HepG2 (cell line): ENCODE results near the gene RAC3. TPM values are rescaled to one million over a fixed set of nuclear protein-coding genes. Genes with fewer than 3 reads are reported as not detected.
A peak's percentile ranks its signal among the peaks of the same experiment; 100 is the strongest.

Source experiments
- GTF2F1 ChIP-seq: fragments of 150-350 bp; IDR thresholded peaks from 2 replicates; pipeline ENCODE4 v1.6.1; 2014; ENCODE audit warnings: low read length
- POLR2G ChIP-seq: fragments of 200-400 bp; formaldehyde crosslinking; IDR thresholded peaks from 2 replicates; pipeline ENCODE4 v1.6.1; 2018; ENCODE audit warnings: mild to moderate bottlenecking, low read depth, low read length, moderate library complexity
- RCOR2 ChIP-seq: IDR thresholded peaks from 2 replicates; pipeline ENCODE4 v1.6.1; 2016; ENCODE audit warnings: missing biosample characterization, missing genetic modification reagents
- STAG1 ChIP-seq: sonication (generic); formaldehyde crosslinking; IDR thresholded peaks from 2 replicates; pipeline ENCODE4 v1.4.0; 2020; ENCODE audit warnings: missing genetic modification reagents
- ZKSCAN8 ChIP-seq: IDR thresholded peaks from 2 replicates; pipeline ENCODE4 v1.6.1; 2016; ENCODE audit warnings: borderline replicate concordance, missing genetic modification reagents, missing compliant biosample characterization
- ZNF282 ChIP-seq: fragments of 450-650 bp; IDR thresholded peaks from 2 replicates; pipeline ENCODE4 v1.6.1; 2018; ENCODE audit not compliant: partially characterized antibody
- ZNF3 ChIP-seq: IDR thresholded peaks from 2 replicates; pipeline ENCODE4 v1.7.0; 2017; ENCODE audit warnings: inconsistent platforms
- ZNF780A ChIP-seq: sonication (generic); formaldehyde crosslinking; IDR thresholded peaks from 2 replicates; pipeline ENCODE4 v1.8.0; 2022; ENCODE audit warnings: mild to moderate bottlenecking, missing genetic modification reagents, moderate library complexity
- ZNF83 ChIP-seq: sonication (generic); formaldehyde crosslinking; IDR thresholded peaks from 2 replicates; pipeline ENCODE4 v1.4.0; 2020; ENCODE audit warnings: missing genetic modification reagents, mild to moderate bottlenecking, borderline replicate concordance
- ZSCAN9 ChIP-seq: IDR thresholded peaks from 2 replicates; pipeline ENCODE4 v1.6.1; 2016; ENCODE audit warnings: borderline replicate concordance
- ZZZ3 ChIP-seq: sonication (generic); formaldehyde crosslinking; IDR thresholded peaks from 2 replicates; pipeline ENCODE4 v1.4.0; 2020; ENCODE audit warnings: missing genetic modification reagents, mild to moderate bottlenecking, borderline replicate concordance
- polyA plus RNA-seq, 8 experiments: library from polyadenylated mRNA; depleted of rRNA in 3 of 8; stranded (reverse) in 7 of 8; unstranded in 1 of 8; fragments of >200 nt; fragmentation: Illumina TruSeq in 4 of 8; extraction: Trizol in 4 of 8; gene quantifications; 2 replicates each; pipeline versions ENCODE4 v1.2.1 to v1.2.3, GENCODE V29; 2011 to 2016; ENCODE audit warnings: low read depth in 4 of 8, missing spikeins in 1 of 8, mixed read lengths in 1 of 8; ENCODE audit not compliant: insufficient read depth in 1 of 8
- total RNA-seq, 5 experiments: library from RNA; depleted of rRNA; stranded (reverse); fragments of >200 nt; fragmentation: Illumina TruSeq; extraction: Trizol; gene quantifications; 2 replicates each; pipeline ENCODE4 v1.2.3, GENCODE V29; 2016; ENCODE audit warnings: low read depth in 1 of 5
- TF ChIP-seq, protein P1 (sequence below): IDR thresholded peaks from 2 replicates; pipeline ENCODE4 v1.6.1; 2016; ENCODE audit warnings: low read depth, missing genetic modification reagents, missing compliant biosample characterization
- TF ChIP-seq, protein P2 (sequence below): sonication (generic); formaldehyde crosslinking; IDR thresholded peaks from 2 replicates; pipeline ENCODE4 v1.5.1; 2020; ENCODE audit warnings: mild to moderate bottlenecking, moderate library complexity, missing genetic modification reagents
- TF ChIP-seq, protein P3 (sequence below): sonication (generic); formaldehyde crosslinking; IDR thresholded peaks from 2 replicates; pipeline ENCODE4 v1.4.0; 2020; ENCODE audit warnings: missing genetic modification reagents
- TF ChIP-seq, protein P4 (sequence below): sonication (generic); formaldehyde crosslinking; IDR thresholded peaks from 2 replicates; pipeline ENCODE4 v1.5.0; 2020; ENCODE audit warnings: missing genetic modification reagents
- TF ChIP-seq, protein P5 (sequence below): sonication (generic); formaldehyde crosslinking; IDR thresholded peaks from 2 replicates; pipeline ENCODE4 v1.4.0; 2020; ENCODE audit warnings: missing genetic modification reagents, borderline replicate concordance

The RAC3 gene
- total and polyA plus RNA-seq, 2 of the 13 experiments (the other 11 are each of a cell fraction or from before 2014, with no cell fraction given) = 10.5 to 21.3 TPM

DNA sequence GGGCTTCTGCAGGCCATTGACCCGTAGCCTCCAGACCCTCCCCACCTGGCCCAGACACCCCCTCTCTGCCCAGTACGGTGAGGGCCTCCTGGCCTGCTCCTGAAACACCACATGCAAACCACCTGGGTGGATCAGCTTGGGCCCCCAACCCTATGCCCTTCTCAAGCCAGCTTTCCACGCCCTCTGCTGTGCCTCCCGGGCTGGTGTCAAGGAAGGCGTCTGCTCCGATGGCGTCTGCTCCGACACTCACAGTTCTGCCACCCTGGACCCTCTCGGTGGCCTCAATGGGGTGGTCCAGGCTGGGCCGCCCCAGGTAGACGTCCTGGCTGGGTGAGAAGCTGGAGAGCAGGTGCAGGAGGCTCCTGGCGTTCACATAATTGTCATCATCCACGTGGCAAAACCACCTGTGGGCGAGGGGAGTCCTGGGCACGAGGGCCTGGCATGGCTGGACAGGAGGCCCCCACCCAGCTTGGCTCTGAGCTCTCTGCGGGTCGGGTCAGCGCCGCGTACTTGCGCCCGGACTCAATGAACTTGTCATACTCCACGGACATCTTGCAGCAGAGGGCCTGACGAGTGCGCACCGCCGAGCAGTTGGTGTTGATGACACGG lies 18.8 kb downstream of the RAC3 start (continued):
- TF ChIP-seq, protein P1, sequence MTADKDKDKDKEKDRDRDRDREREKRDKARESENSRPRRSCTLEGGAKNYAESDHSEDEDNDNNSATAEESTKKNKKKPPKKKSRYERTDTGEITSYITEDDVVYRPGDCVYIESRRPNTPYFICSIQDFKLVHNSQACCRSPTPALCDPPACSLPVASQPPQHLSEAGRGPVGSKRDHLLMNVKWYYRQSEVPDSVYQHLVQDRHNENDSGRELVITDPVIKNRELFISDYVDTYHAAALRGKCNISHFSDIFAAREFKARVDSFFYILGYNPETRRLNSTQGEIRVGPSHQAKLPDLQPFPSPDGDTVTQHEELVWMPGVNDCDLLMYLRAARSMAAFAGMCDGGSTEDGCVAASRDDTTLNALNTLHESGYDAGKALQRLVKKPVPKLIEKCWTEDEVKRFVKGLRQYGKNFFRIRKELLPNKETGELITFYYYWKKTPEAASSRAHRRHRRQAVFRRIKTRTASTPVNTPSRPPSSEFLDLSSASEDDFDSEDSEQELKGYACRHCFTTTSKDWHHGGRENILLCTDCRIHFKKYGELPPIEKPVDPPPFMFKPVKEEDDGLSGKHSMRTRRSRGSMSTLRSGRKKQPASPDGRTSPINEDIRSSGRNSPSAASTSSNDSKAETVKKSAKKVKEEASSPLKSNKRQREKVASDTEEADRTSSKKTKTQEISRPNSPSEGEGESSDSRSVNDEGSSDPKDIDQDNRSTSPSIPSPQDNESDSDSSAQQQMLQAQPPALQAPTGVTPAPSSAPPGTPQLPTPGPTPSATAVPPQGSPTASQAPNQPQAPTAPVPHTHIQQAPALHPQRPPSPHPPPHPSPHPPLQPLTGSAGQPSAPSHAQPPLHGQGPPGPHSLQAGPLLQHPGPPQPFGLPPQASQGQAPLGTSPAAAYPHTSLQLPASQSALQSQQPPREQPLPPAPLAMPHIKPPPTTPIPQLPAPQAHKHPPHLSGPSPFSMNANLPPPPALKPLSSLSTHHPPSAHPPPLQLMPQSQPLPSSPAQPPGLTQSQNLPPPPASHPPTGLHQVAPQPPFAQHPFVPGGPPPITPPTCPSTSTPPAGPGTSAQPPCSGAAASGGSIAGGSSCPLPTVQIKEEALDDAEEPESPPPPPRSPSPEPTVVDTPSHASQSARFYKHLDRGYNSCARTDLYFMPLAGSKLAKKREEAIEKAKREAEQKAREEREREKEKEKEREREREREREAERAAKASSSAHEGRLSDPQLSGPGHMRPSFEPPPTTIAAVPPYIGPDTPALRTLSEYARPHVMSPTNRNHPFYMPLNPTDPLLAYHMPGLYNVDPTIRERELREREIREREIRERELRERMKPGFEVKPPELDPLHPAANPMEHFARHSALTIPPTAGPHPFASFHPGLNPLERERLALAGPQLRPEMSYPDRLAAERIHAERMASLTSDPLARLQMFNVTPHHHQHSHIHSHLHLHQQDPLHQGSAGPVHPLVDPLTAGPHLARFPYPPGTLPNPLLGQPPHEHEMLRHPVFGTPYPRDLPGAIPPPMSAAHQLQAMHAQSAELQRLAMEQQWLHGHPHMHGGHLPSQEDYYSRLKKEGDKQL = no peak
- TF ChIP-seq ZKSCAN8 (CRISPR knock-in tag) = no peak
- TF ChIP-seq, protein P2, sequence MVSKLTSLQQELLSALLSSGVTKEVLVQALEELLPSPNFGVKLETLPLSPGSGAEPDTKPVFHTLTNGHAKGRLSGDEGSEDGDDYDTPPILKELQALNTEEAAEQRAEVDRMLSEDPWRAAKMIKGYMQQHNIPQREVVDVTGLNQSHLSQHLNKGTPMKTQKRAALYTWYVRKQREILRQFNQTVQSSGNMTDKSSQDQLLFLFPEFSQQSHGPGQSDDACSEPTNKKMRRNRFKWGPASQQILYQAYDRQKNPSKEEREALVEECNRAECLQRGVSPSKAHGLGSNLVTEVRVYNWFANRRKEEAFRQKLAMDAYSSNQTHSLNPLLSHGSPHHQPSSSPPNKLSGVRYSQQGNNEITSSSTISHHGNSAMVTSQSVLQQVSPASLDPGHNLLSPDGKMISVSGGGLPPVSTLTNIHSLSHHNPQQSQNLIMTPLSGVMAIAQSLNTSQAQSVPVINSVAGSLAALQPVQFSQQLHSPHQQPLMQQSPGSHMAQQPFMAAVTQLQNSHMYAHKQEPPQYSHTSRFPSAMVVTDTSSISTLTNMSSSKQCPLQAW = peak; percentile 67
- TF ChIP-seq ZNF780A (CRISPR knock-in tag) = no peak
- TF ChIP-seq, protein P3, sequence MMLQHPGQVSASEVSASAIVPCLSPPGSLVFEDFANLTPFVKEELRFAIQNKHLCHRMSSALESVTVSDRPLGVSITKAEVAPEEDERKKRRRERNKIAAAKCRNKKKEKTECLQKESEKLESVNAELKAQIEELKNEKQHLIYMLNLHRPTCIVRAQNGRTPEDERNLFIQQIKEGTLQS (CRISPR knock-in tag) = no peak
- TF ChIP-seq ZSCAN9 = no peak
- TF ChIP-seq ZNF3 (CRISPR knock-in tag) = no peak
- TF ChIP-seq ZNF282 = no peak
- no peak for TF ChIP-seq POLR2G
- TF ChIP-seq RCOR2 = no peak
- no peak for TF ChIP-seq ZNF83
- TF ChIP-seq STAG1 (CRISPR knock-in tag) = no peak
- no peak for TF ChIP-seq ZZZ3 (CRISPR knock-in tag)
- TF ChIP-seq, protein P4, sequence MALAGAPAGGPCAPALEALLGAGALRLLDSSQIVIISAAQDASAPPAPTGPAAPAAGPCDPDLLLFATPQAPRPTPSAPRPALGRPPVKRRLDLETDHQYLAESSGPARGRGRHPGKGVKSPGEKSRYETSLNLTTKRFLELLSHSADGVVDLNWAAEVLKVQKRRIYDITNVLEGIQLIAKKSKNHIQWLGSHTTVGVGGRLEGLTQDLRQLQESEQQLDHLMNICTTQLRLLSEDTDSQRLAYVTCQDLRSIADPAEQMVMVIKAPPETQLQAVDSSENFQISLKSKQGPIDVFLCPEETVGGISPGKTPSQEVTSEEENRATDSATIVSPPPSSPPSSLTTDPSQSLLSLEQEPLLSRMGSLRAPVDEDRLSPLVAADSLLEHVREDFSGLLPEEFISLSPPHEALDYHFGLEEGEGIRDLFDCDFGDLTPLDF (CRISPR knock-in tag) = no peak
- TF ChIP-seq, protein P5, sequence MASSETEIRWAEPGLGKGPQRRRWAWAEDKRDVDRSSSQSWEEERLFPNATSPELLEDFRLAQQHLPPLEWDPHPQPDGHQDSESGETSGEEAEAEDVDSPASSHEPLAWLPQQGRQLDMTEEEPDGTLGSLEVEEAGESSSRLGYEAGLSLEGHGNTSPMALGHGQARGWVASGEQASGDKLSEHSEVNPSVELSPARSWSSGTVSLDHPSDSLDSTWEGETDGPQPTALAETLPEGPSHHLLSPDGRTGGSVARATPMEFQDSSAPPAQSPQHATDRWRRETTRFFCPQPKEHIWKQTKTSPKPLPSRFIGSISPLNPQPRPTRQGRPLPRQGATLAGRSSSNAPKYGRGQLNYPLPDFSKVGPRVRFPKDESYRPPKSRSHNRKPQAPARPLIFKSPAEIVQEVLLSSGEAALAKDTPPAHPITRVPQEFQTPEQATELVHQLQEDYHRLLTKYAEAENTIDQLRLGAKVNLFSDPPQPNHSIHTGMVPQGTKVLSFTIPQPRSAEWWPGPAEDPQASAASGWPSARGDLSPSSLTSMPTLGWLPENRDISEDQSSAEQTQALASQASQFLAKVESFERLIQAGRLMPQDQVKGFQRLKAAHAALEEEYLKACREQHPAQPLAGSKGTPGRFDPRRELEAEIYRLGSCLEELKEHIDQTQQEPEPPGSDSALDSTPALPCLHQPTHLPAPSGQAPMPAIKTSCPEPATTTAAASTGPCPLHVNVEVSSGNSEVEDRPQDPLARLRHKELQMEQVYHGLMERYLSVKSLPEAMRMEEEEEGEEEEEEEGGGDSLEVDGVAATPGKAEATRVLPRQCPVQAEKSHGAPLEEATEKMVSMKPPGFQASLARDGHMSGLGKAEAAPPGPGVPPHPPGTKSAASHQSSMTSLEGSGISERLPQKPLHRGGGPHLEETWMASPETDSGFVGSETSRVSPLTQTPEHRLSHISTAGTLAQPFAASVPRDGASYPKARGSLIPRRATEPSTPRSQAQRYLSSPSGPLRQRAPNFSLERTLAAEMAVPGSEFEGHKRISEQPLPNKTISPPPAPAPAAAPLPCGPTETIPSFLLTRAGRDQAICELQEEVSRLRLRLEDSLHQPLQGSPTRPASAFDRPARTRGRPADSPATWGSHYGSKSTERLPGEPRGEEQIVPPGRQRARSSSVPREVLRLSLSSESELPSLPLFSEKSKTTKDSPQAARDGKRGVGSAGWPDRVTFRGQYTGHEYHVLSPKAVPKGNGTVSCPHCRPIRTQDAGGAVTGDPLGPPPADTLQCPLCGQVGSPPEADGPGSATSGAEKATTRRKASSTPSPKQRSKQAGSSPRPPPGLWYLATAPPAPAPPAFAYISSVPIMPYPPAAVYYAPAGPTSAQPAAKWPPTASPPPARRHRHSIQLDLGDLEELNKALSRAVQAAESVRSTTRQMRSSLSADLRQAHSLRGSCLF = no peak
- no peak for TF ChIP-seq GTF2F1
